Measurements from ENCODE around the gene TBC1D22B.
A peak's percentile ranks its signal among the peaks of the same experiment; 100 is the strongest.

Gene TBC1D22B

GRCh38 chr6:37357288-37357687 lies 99.7 kb downstream of the TBC1D22B start:
- no peak for DNase-seq (ENCODE audit: low spot score)

DNA sequence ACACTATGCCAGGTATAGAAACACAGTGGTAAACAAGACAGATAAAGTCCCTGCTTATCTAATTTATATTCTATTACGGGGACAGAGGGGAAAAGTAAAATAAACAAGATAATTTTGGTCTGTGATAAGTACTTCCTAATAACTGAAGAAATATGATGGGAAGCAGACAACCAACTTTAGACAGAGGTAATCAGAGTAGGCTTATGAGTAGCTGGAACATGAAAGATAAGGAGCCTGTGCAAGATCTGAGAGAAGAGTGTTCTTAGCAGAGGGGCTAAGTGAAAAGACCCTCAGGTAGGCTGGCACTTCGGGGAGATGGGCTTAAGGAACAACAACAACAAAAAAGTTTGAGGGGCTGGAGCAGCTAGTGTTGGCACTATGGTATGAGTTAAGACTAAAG lies 100.3 kb downstream of the TBC1D22B start:
- DNase-seq (ENCODE audit: low spot score) = no peak

- DNase-seq (ENCODE audit: low spot score) = no peak
These were observed 101.5 kb downstream of the TBC1D22B start for GRCh38 chr6:37359039-37359438.

DNA sequence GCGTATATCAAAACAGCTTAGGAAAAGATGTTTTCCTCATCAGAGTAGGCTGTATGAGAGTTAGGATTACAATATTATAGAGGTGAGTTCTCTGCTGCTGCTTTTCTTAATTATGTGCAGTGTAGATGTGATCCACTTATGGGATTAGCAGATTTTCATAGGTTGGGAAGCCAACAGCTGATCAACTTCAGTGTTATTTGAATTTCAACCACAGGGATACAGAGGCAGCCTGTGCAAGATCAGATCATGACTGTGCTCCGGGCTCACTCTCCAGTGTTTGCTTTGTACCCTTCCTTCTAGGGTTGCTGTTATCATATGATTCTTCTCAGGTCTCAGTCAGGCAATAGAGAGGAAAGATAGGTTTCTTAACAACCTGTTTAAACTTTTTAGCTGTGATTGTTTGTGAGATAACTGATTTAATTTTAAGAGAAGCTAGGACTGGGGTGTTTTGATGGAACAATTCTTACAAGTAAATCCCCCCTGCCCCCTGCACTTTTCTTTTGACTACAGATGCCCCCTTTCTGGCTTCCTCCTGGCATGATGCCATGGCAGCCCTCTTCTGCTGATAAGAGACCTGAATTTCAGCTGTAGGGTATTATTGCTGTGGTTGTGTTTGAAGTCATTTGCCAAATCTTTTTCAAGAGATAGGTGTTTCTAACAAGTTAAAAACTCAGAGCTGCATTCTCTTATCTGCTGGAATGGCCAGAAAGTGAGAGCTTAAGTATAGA lies 104.7 kb downstream of the TBC1D22B start:
- DNase-seq (ENCODE audit: low spot score) = peak; percentile 63

DNA sequence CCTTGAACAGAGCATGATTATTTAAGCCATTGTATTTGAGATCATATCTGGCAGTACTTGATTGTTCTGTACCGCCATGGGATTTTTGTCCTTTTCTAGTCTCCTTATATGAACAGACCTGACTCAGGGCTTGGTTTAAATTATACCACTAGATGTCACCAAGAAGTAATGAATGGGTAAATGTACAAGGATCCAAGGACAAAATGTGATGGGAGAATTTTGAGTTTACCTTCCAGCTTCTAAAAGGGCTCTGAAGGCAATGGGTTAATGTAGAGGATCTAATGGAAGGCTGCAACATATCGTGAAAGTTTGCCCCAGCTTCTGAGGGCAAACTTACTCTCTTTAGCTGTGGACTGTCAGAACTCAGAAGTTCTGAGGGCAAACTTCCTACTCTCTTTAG lies 108.2 kb downstream of the TBC1D22B start:
- DNase-seq (ENCODE audit: low spot score) = no peak

DNA sequence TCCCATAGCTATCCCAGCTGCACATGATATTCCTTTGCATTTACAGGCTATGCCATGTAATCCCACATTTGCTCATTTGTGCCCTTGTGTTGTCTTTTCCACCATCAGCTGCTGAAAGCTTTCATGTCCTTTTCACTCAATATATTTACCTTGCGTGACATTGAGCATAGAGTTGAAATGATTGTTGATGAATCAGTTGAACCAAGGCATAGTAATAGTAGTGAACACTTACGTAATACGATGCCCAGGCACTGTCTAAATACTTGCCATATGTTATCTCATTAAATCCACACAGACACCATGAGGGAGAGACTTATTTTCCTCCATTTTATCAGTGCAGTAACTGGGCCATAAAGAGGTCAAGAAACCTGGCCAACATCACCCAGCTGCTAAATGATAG lies 109.3 kb downstream of the TBC1D22B start:
- no peak for DNase-seq (ENCODE audit: low spot score)

- no peak for DNase-seq (ENCODE audit: low spot score)
These were observed 111.4 kb downstream of the TBC1D22B start for GRCh38 chr6:37368961-37369320.

GRCh38 chr6:37369321-37370201 lies 112.0 kb downstream of the TBC1D22B start:
- no peak for DNase-seq (ENCODE audit: low spot score)

GRCh38 chr6:37371154-37372083 lies 113.8 kb downstream of the TBC1D22B start:
- no peak for DNase-seq (ENCODE audit: low spot score)

- no peak for DNase-seq (ENCODE audit: low spot score)
These were observed 114.5 kb downstream of the TBC1D22B start for GRCh38 chr6:37372116-37372515.

- no peak for DNase-seq (ENCODE audit: low spot score)
These were observed 116.4 kb downstream of the TBC1D22B start for GRCh38 chr6:37373822-37374471.

- no peak for DNase-seq (ENCODE audit: low spot score)
These were observed 117.8 kb downstream of the TBC1D22B start for GRCh38 chr6:37375376-37375775.

DNA sequence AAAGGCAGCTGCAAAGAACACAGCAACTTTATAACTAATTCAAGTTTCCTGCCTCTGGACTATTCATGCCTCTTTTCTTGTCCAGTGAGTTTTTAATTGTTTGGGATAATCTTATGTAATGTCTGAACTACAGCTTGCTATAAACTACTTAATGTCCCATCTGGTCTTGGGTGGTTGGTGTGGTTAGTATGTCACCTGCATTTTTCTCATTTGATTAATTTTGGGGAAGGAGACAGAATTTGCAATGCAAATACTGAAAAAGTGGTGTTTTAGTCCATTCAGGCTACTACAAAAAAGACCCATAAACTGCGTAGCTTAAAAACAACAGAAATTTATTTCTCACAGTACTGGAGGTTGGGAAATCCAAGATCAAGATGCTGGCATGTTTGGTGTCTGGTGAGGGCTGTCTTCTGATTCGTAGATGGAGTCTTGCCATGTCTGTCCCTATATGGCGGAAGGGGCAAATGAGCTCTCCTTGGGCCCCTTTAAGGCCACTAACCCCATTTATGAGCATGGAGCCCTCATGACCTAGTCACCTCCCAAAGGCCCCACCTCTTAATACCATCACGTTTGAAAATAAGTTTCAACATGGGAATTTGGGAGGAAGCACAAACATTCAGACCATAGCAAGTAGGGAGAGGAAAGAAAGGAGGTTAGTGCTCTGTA lies 118.6 kb downstream of the TBC1D22B start:
- no peak for DNase-seq (ENCODE audit: low spot score)

DNA sequence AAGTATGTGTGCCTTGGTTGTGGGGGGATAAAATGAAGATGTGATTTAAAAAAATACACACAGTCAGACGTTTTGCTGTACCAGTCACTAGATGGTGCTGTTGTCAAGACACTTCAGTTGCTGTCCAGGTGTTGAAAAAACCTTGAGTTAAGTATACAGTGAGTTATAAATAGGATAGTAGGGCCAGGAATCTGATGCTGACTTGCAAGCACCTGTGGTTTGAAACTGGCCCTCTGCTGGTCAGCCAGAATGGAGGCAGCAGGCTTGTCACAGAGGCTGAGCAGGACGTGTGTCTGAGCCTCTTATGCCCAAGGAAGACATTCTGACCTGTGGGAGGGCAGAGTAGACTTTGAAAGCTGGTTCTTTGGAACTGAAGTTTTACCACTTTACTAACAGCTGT lies 124.0 kb downstream of the TBC1D22B start:
- DNase-seq (ENCODE audit: low spot score) = peak; percentile 51
